Gastrocnemius medialis (tissue), 4 donors: ENCODE data around the gene RAD17. TPM values are rescaled to one million over a fixed set of nuclear protein-coding genes. Genes with fewer than 3 reads are reported as not detected.

Experiments
- ATAC-seq, 2 donors: fragments of 150-250 bp; one replicate each; pipeline ENCODE4 v1.9.1; 2016
- DNase-seq, 2 donors: peaks; one replicate each; pipeline ENCODE4 v3.0.0-alpha.2; 2019
- H3K27ac ChIP-seq, 4 donors: fragments of 200-600 bp; sonication (generic); 1 replicate in 1 of 4; 2 replicates in 3 of 4; pipeline ENCODE4 v1.5.1; 2016 to 2018; ENCODE audit warnings: mild to moderate bottlenecking in 2 of 4, moderate library complexity in 1 of 4
- H3K27me3 ChIP-seq, 3 donors: fragments of 200-600 bp; sonication (generic) in 2 of 3; 1 replicate in 1 of 3; 2 replicates in 2 of 3; pipeline versions ENCODE4 v1.5.1 to v1.6.0; 2016 to 2019; ENCODE audit warnings: mild to moderate bottlenecking in 1 of 3, moderate library complexity in 1 of 3
- H3K36me3 ChIP-seq, 2 donors: fragments of 200-600 bp; sonication (generic) in 1 of 2; one replicate each; pipeline ENCODE4 v1.5.1; 2017 to 2018
- H3K4me1 ChIP-seq, 2 donors: fragments of 200-600 bp; sonication (generic) in 1 of 2; one replicate each; pipeline ENCODE4 v1.5.1; 2016 to 2017; ENCODE audit warnings: mild to moderate bottlenecking in 2 of 2
- H3K4me3 ChIP-seq, 4 donors: fragments of 200-600 bp; sonication (generic) in 3 of 4; 1 replicate in 1 of 4; 2 replicates in 3 of 4; pipeline ENCODE4 v1.5.1; 2016 to 2019; ENCODE audit warnings: mild to moderate bottlenecking in 2 of 4
- H3K9me3 ChIP-seq, 3 donors: fragments of 200-600 bp; sonication (generic) in 2 of 3; 1 replicate in 1 of 3; 2 replicates in 2 of 3; pipeline ENCODE4 v1.5.1; 2016 to 2019
- POLR2A ChIP-seq, 2 donors: fragments of 450-650 bp; IDR thresholded peaks; one replicate each; pipeline ENCODE4 v1.6.1; 2017; ENCODE audit warnings: antibody characterized with exemption in 2 of 2, mild to moderate bottlenecking in 2 of 2, moderate library complexity in 2 of 2
- in situ Hi-C, 4 donors: fragments of 200-750 bp; cut with MboI; loops; one replicate each; pipeline versions ENCODE4 v1.15.0 to v1.8.0; 2017; ENCODE audit warnings: low sequenced_read_pairs in 4 of 4
- intact Hi-C: fragments of 100-400 bp; cut with DNase I; formaldehyde crosslinking; loops from one replicate; pipeline ENCODE4 v1.15.1; 2023; ENCODE audit warnings: low total_unique reads
- total RNA-seq, 4 donors: library from RNA; depleted of rRNA; stranded (reverse); fragments of >200 nt; gene quantifications; one replicate each; pipeline versions ENCODE4 v1.1.0 to v1.2.3, GENCODE V29; 2016
- TF ChIP-seq, protein P1 (sequence below), 5 experiments: fragments of 450-650 bp in 3 of 5; fragments of 200-600 bp in 2 of 5; sonication (generic) in 2 of 5; IDR thresholded peaks in 4 of 5; conservative IDR thresholded peaks in 1 of 5; 1 replicate in 4 of 5; 2 replicates in 1 of 5; pipeline ENCODE4 v1.5.1; 2016 to 2019; ENCODE audit warnings: antibody characterized with exemption in 5 of 5, mild to moderate bottlenecking in 3 of 5, moderate library complexity in 3 of 5

The RAD17 gene
- total RNA-seq, 4 donors from 2014 or later, result 7.3 to 18.3 (median 11.9) TPM

DNA sequence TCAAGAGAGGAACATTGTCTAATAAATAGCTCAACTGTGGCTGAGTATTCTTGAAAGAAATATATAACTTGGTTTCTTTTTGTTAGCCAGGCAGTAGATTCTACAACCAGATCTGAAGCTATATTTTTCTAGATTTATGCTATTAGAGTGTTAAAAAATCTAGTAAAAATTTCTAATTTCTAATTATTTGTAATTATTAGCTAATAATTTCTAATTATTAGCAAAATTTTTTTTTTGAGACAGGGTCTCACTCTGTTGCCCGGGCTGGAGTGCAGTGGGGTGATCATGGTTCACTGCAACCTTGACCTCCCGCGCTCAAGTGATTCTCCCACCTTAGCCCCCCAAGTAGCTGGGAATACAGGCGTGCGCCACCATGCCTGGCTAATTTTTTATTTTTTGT, 2.8 kb downstream of the RAD17 start:
- peaks cover 0 to 23% of the 10 kb centered on the region in 2 donors for H3K36me3 ChIP-seq
- intact Hi-C loops, result no loop called here
- in situ Hi-C loops, result loop anchor here in 3 of 4 donors (10.0 to 25.0 kb wide), 3 partner anchors 260 to 285 kb away; partner anchors contain the start of gene SLC30A5 (in 2 of the 3)
- no peak overlapping the region for H3K27ac ChIP-seq
- peaks cover 25 to 28% of the 10 kb centered on the region in 2 donors for H3K4me1 ChIP-seq
- no peaks in the 10 kb centered on the region for H3K27me3 ChIP-seq
- ATAC-seq (no peak), DNase-seq (no peak)
- no peaks in the 10 kb centered on the region for H3K9me3 ChIP-seq
- TF ChIP-seq, protein P1, sequence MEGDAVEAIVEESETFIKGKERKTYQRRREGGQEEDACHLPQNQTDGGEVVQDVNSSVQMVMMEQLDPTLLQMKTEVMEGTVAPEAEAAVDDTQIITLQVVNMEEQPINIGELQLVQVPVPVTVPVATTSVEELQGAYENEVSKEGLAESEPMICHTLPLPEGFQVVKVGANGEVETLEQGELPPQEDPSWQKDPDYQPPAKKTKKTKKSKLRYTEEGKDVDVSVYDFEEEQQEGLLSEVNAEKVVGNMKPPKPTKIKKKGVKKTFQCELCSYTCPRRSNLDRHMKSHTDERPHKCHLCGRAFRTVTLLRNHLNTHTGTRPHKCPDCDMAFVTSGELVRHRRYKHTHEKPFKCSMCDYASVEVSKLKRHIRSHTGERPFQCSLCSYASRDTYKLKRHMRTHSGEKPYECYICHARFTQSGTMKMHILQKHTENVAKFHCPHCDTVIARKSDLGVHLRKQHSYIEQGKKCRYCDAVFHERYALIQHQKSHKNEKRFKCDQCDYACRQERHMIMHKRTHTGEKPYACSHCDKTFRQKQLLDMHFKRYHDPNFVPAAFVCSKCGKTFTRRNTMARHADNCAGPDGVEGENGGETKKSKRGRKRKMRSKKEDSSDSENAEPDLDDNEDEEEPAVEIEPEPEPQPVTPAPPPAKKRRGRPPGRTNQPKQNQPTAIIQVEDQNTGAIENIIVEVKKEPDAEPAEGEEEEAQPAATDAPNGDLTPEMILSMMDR (IDR thresholded peaks at IDR 0.05 in 4 of 5, conservative IDR thresholded peaks at IDR 0.05 in 1 of 5), result no peak
- no peak for TF ChIP-seq POLR2A (IDR thresholded peaks at IDR 0.05)
- no peak overlapping the region for H3K4me3 ChIP-seq

DNA sequence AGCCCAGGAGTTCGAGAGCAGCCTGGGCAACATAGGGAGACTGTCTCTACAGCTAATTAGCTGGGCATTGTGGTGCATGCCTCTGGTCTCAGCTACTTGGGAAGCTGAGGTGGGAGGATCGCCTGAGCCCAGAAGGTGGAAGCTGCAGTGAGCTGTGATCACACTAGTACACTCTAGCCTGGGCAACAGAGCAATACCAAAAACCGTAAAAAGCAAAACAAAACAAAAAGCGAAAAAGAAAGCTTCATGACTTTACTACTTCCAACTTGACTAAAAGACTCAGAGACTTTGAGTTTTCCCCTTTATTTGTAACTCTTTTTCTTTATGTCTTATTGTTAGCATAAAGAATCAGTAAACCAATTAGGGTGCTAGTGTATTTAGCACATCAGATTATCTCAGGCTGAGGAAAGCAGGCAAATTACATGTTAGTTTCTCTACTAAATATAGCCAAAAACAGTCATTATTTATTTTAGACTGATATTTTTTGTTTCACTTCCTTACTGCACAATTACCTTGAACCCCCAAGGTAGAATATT, 5.4 kb downstream of the RAD17 start:
- no peaks in the 10 kb centered on the region for H3K9me3 ChIP-seq
- no peak for DNase-seq
- H3K27ac ChIP-seq, result no peak overlapping the region
- peaks cover 13 to 15% of the 10 kb centered on the region in 2 donors for H3K4me1 ChIP-seq
- peaks cover 0 to 38% of the 10 kb centered on the region in 2 donors for H3K36me3 ChIP-seq
- intact Hi-C loops (no loop called here), in situ Hi-C loops (loop anchor here in 3 of 4 donors (10.0 to 25.0 kb wide), 3 partner anchors 263 to 288 kb away; partner anchors contain the start of gene SLC30A5 (in 2 of the 3))
- TF ChIP-seq POLR2A (IDR thresholded peaks at IDR 0.05), result no peak
- TF ChIP-seq, protein P1 (IDR thresholded peaks at IDR 0.05 in 4 of 5, conservative IDR thresholded peaks at IDR 0.05 in 1 of 5), result no peak
- no peaks in the 10 kb centered on the region for H3K27me3 ChIP-seq
- no peak for ATAC-seq
- no peak overlapping the region for H3K4me3 ChIP-seq

DNA sequence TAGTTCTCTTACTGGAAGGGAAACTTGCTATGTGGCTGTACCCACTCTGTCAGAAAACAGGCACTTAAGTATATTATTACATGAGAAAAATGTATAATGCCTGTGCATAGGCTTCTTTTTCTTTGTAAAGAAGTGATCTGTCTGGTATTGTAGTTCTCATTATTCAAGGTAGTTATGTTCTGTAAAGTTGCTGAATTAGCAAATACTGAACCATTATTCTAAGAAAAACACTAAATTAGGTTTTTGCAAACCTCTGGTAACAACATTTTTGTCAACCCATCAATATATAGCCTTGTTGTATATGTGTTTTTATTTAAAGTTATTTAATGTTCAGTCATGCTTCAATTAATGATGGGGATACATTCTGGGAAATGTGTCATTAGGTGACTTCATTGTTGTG, 8.8 kb downstream of the RAD17 start:
- Histone ChIP-seq H3K4me1 (no peaks in the 10 kb centered on the region), H3K27me3 (no peaks in the 10 kb centered on the region), H3K36me3 (peaks cover 6 to 71% of the 10 kb centered on the region in 2 donors), H3K9me3 (no peaks in the 10 kb centered on the region), H3K27ac (no peak overlapping the region), H3K4me3 (no peak overlapping the region)
- intact Hi-C loops, result no loop called here
- no peak for ATAC-seq
- TF ChIP-seq, protein P1 (IDR thresholded peaks at IDR 0.05 in 4 of 5, conservative IDR thresholded peaks at IDR 0.05 in 1 of 5), result no peak
- TF ChIP-seq POLR2A (IDR thresholded peaks at IDR 0.05), result no peak
- in situ Hi-C loops, result loop anchor here in 1 of 4 donors (10.0 kb wide), 1 partner anchor 284 kb away; the partner anchor contains the start of gene SLC30A5
- DNase-seq, result no peak

DNA sequence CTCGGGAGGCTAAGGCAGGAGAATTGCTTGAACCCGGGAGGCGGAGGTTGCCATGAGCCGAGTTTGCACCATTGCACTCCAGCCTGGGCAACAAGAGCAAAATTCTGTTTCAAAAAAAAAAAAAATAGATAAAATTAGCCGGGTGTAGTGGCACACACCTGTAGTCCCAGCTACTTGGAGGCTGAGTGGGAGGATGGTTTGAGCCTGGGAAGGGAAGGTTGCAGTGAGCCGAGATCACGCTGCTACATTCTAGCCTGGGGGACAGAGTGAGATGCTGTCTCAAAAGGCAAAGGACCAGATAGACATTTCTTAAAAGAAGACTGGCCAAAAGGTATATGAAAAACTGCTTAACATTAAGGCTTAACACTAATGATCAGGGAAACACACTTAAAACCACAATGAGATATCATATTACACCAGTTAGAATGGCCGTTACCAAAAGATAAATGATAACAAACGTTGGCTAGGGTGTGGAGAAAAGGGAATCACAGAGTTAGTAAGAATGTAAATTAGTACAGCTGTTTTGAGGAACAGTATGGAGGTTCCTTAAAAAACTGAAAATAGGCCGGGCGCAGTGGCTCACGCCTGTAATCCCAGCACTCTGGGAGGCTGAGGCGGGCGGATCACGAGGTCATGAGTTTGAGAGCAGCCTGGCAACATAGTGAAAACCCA, 35.2 kb downstream of the RAD17 start:
- Histone ChIP-seq H3K36me3 (peaks cover 0 to 30% of the 10 kb centered on the region in 2 donors), H3K9me3 (no peaks in the 10 kb centered on the region), H3K4me3 (no peak overlapping the region), H3K27ac (no peak overlapping the region), H3K27me3 (no peaks in the 10 kb centered on the region), H3K4me1 (no peaks in the 10 kb centered on the region)
- in situ Hi-C loops, result no loop called here
- intact Hi-C loops, result no loop called here
- no peak for ATAC-seq
- TF ChIP-seq, protein P1 (IDR thresholded peaks at IDR 0.05 in 4 of 5, conservative IDR thresholded peaks at IDR 0.05 in 1 of 5), result no peak
- TF ChIP-seq POLR2A (IDR thresholded peaks at IDR 0.05), result no peak
- DNase-seq, result no peak
